RKO (cell line): ENCODE results near the gene RAB40C.
"Not testable (repeated sequence)": the region's sequence is repeated elsewhere in the genome, so short reads cannot be mapped to it uniquely, and the experiment has no call there.

Experiments used
- DNase-seq: peaks from one replicate; pipeline ENCODE4 v3.0.0-alpha.2; 2016; ENCODE audit warnings: low spot score

RAB40C gene

GRCh38 chr16:590815-591200 lies 942 bp downstream of the RAB40C start:
- DNase-seq = no peak

DNA sequence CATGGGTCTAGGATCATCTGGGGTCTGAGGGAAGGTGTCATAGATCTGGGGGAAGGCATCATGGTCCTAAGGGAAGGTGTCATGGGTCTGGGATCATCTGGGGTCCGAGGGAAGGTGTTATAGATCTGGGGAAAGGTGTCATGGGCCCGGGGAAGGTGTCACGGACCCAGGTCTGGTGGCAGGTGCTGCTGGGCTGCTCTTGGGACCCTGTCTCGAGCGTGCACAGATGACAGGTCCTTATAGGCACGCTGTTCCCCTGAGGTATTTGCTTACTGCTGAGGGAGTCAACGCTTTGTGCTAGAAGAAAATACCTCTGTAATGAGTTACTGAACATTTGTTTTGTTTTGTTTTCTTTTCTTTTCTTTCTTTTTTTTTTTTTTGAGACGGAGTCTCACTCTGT lies 1.4 kb downstream of the RAB40C start:
- DNase-seq = no peak

- no peak for DNase-seq
Measured at GRCh38 chr16:591892-592517, 2.1 kb downstream of the RAB40C start.

GRCh38 chr16:592518-593306 lies 2.8 kb downstream of the RAB40C start:
- no peak for DNase-seq

DNA sequence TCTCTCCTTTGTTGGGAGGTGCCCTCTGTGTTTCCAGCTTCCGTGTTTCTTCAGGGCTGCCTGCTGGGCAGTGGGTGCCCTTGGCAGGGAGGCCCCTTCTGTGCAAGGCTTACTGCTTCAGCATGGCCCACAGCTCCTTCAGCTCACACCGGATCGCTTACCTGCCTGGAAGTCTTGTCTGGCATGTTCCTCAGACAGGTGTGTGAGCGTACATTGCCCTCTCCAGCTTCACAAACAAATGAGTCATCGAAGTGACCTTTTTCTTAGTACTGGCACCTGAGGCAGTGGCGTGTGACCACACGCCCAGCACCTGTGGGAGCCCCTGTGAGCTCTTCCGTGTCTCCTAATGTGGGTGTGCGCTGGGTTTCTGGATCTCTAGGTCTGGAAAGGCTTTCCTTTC lies 3.5 kb downstream of the RAB40C start:
- DNase-seq = no peak

- no peak for DNase-seq
Measured at GRCh38 chr16:593807-594206, 3.9 kb downstream of the RAB40C start.

DNA sequence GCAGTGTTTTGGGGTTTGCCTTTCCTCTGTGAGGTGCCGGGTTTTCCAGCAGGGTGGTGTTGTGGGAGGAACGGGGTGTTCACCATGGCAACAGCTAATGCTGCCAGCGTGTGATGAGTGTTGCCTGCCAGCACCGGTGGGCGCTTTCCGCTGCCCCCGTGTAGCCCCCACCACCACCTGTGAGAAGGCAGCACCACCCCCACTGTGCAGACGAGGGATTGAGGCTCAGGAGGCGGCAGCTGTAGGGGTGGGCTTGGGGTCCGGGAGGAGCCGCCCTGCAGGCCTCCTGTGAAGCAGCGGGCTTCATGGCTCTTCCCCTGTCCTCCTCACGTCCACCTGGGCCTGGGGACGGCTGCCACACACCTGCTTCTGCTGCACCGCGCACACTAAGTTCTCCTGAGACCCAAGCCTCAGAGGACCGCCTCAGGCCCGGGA lies 5.2 kb downstream of the RAB40C start:
- no peak for DNase-seq

- DNase-seq = no peak
Measured at GRCh38 chr16:595942-596735, 6.3 kb downstream of the RAB40C start.

GRCh38 chr16:596736-597060 lies 6.8 kb downstream of the RAB40C start:
- DNase-seq = no peak

GRCh38 chr16:597655-598054 lies 7.8 kb downstream of the RAB40C start:
- DNase-seq = not testable (repeated sequence)

- DNase-seq = no peak
Measured at GRCh38 chr16:598823-599739, 9.2 kb downstream of the RAB40C start.

DNA sequence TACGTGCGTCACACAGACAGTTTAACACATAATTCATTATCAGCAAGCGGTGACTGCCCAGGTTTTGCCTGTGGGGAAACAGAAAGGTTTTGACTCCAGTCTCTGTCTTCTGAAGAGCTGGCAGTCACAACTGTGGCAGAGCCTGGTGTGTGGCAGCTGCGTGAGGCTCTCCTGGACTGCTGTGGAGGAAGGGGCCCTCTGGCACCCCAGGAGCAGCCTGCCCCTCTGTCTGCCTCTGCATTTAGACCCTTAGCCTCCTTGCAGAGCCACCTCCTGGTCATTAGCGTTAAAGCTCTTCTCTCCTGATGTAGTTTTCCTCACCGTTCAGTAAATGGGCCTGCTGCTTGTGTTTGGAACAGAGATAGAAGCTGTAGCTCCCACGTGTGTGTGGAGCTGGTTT lies 10.9 kb downstream of the RAB40C start:
- DNase-seq = peak; percentile 34

- no peak for DNase-seq
Measured at GRCh38 chr16:603933-604332, 14.1 kb downstream of the RAB40C start.

DNA sequence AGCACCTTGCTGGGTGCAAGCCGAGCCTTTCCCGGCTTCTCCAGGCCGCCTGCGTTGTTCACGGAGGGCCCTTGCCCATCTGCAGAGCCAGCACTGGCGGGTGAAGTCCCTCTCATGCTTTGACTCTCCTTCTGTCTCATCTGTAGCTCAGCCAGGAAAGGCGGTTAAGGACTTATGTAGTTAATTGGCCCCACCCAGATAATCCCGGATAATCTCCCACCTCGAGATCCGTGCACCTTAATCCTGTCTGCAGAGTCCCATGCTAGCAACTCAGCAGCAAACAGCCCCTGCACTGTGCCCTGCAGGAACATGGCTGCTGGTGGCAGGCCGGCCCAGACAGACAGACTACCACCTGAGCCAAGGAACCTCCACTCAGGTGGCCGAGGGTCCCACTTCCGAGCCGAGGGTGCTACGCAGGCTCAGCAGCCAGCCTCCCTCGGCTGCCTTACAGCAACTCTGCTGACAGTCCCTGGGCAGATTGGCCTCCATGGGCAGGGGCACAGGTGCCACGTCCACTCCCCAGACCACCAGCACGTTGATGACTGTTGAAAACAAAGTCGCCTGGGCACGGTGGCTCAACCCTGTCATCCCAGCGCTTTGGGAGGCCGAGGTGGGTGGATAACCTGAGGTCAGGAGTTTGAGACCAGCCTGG lies 16.9 kb downstream of the RAB40C start:
- DNase-seq = no peak

GRCh38 chr16:608019-608418 lies 18.2 kb downstream of the RAB40C start:
- DNase-seq = no peak

DNA sequence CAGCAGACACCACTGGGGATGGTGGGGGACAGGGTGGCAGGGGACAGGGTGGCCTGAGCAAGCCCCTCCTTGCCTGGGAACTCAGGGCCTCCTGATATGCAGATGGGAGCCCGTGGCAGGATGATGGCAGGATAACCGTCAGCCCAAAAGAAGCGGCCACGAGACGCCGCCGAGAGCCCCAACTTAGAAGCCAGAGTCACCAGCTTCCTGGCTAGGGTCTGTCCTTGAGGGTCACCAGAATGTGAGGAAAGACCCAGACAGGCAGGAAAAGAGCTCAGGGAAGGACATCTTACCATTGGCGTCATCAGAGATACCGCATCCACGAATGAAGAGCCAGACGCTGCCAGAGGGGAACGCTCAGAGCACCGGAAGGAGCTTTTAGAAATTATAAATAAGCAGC lies 19.4 kb downstream of the RAB40C start:
- DNase-seq = no peak

DNA sequence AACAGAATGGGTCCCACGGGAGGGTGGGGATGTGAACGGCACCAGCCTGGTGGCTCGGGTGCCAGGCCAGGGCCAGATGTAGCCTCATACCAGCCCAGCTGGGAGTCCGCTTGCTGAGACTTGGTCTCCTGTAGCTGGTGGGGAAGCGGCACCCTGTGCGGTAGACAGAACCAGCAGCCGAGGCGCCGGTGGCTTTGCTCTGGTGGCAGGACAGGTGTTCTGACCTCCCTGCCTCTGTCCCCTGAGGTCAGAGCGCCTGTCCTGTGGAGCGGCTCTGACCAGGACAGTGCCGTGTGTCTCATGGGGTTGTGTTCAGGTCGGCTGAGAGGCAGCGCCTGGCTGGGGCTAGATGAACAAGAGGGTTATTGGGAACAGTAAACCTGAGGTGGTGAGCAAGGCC lies 20.1 kb downstream of the RAB40C start:
- no peak for DNase-seq

GRCh38 chr16:610513-611381 lies 20.9 kb downstream of the RAB40C start:
- DNase-seq = no peak

GRCh38 chr16:615122-615521 lies 25.3 kb downstream of the RAB40C start:
- DNase-seq = no peak

DNA sequence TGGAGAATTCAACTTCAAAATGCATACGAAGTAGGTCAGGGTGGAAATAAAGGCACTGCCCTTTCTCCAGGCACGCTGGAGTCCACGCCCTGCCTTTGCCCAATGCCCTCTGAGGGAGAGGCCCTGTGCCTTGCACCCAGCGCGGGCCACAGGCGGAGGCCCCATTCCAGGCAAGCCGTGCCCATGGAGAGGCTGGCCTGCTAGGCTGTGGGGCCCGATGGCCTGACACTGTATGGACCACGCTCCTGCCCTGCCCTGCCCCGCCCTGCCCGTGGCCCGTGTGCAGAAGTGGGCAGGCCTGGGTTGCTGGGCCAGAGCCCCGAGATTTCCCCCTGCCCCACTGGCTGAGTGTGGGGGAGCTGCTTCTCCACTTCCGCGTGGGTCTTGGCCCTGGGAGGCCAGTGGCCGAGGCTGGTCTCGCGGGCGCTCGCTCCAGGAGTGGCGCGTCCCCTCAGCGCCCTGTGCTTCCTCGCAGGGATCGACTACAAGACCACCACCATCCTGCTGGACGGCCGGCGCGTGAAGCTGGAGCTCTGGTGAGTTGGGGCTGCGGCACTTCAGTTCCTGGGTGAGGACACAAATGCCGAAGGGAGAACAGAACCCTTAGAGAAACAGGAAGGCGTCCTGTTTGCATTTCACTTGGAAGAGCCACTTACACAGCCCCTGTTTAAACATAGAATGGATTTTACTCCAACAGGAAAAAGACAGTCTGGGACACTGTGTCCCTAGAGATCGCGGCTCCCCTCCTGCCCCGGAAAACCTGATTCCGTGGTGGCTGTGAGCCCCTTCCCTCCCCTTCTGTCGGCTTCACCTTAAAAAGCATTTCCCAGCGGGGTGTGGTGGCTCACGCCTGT lies 27.1 kb downstream of the RAB40C start:
- no peak for DNase-seq
